Measurements from ENCODE around the gene HIF3A. TPM values are rescaled to one million over a fixed set of nuclear protein-coding genes. Genes with fewer than 3 reads are reported as not detected.
"Not testable (repeated sequence)": the region's sequence is repeated elsewhere in the genome, so short reads cannot be mapped to it uniquely, and the experiment has no call there.

Gene HIF3A
- total RNA-seq, 1 experiment from 2014 or later = not detected

GRCh38 chr19:46269101-46269500 lies 27.7 kb upstream of the HIF3A start:
- TF ChIP-seq CTCF (IDR thresholded peaks at IDR 0.05; ENCODE audit: unreplicated experiment) = no peak
- H3K27ac Mint-ChIP-seq (ENCODE audit: low read depth, unreplicated experiment) = no peak overlapping the region
- no peaks in the 10 kb centered on the region for H3K27me3 Mint-ChIP-seq (ENCODE audit: insufficient read depth, unreplicated experiment)
- ChIA-PET CTCF (interaction anchor here (0.5 to 11.1 kb wide), 8 partner anchors 11 to 252 kb away, joined by 3 to 265 read pairs (median 6); no protein-coding TSS in a partner anchor), POLR2A (interaction anchor here (0.6 to 1.6 kb wide), 3 partner anchors 89 to 199 kb away, joined by 3 to 7 read pairs (median 4); no protein-coding TSS in a partner anchor)
- intact Hi-C loops (cut with micrococcal nuclease) = no loop called here
- peaks cover 14% of the 10 kb centered on the region for H3K4me1 Mint-ChIP-seq (ENCODE audit: insufficient read depth, unreplicated experiment)
- no peaks in the 10 kb centered on the region for H3K9me3 Mint-ChIP-seq (ENCODE audit: unreplicated experiment)
- BruUV-seq (replicated peaks) = no TSS peak
- H3K36me3 Mint-ChIP-seq (ENCODE audit: insufficient read depth, unreplicated experiment) = no peaks in the 10 kb centered on the region
- no peak for DNase-seq (ENCODE audit: unreplicated experiment)
- H3K4me3 Mint-ChIP-seq (ENCODE audit: unreplicated experiment) = no peak overlapping the region

GRCh38 chr19:46270521-46271256 lies 26.2 kb upstream of the HIF3A start:
- peaks cover 11% of the 10 kb centered on the region for H3K4me1 Mint-ChIP-seq (ENCODE audit: insufficient read depth, unreplicated experiment)
- POLR2A ChIA-PET = interaction anchor here (1.6 kb wide), 1 partner anchor 190 kb away, joined by 7 read pairs; no protein-coding TSS in a partner anchor
- BruUV-seq (replicated peaks) = no TSS peak
- H3K27me3 Mint-ChIP-seq (ENCODE audit: insufficient read depth, unreplicated experiment) = no peaks in the 10 kb centered on the region
- H3K27ac Mint-ChIP-seq (ENCODE audit: low read depth, unreplicated experiment) = no peak overlapping the region
- CTCF ChIA-PET = interaction anchor here (0.7 to 2.2 kb wide), 4 partner anchors 79 to 227 kb away, joined by 3 to 12 read pairs (median 6); no protein-coding TSS in a partner anchor
- no peaks in the 10 kb centered on the region for H3K36me3 Mint-ChIP-seq (ENCODE audit: insufficient read depth, unreplicated experiment)
- H3K4me3 Mint-ChIP-seq (ENCODE audit: unreplicated experiment) = no peak overlapping the region
- no peak for TF ChIP-seq CTCF (IDR thresholded peaks at IDR 0.05; ENCODE audit: unreplicated experiment)
- H3K9me3 Mint-ChIP-seq (ENCODE audit: unreplicated experiment) = no peaks in the 10 kb centered on the region
- intact Hi-C loops (cut with micrococcal nuclease) = no loop called here
- no peak for DNase-seq (ENCODE audit: unreplicated experiment)

- peaks cover 11% of the 10 kb centered on the region for H3K4me1 Mint-ChIP-seq (ENCODE audit: insufficient read depth, unreplicated experiment)
- peaks cover 2% of the 10 kb centered on the region for H3K36me3 Mint-ChIP-seq (ENCODE audit: insufficient read depth, unreplicated experiment)
- H3K27me3 Mint-ChIP-seq (ENCODE audit: insufficient read depth, unreplicated experiment) = no peaks in the 10 kb centered on the region
- H3K27ac Mint-ChIP-seq (ENCODE audit: low read depth, unreplicated experiment) = no peak overlapping the region
- H3K4me3 Mint-ChIP-seq (ENCODE audit: unreplicated experiment) = no peak overlapping the region
- no TSS peak for BruUV-seq (replicated peaks)
- ChIA-PET CTCF (interaction anchor here (0.6 to 1.6 kb wide), 5 partner anchors 77 to 422 kb away, joined by 3 to 6 read pairs (median 3); no protein-coding TSS in a partner anchor), POLR2A (interaction anchor here (0.6 to 0.7 kb wide), 2 partner anchors 24 to 50 kb away, joined by 3 to 4 read pairs; no protein-coding TSS in a partner anchor)
- no peaks in the 10 kb centered on the region for H3K9me3 Mint-ChIP-seq (ENCODE audit: unreplicated experiment)
- intact Hi-C loops (cut with micrococcal nuclease) = no loop called here
- DNase-seq (ENCODE audit: unreplicated experiment) = peak; percentile 68
- no peak for TF ChIP-seq CTCF (IDR thresholded peaks at IDR 0.05; ENCODE audit: unreplicated experiment)
These were observed 25.2 kb upstream of the HIF3A start for GRCh38 chr19:46271481-46272197.

GRCh38 chr19:46273931-46274330 lies 22.9 kb upstream of the HIF3A start:
- POLR2A ChIA-PET; H3K4me3 Mint-ChIP-seq (ENCODE audit: unreplicated experiment); CTCF ChIA-PET; BruUV-seq (replicated peaks); H3K27ac Mint-ChIP-seq (ENCODE audit: low read depth, unreplicated experiment); intact Hi-C loops (cut with micrococcal nuclease); H3K36me3 Mint-ChIP-seq (ENCODE audit: insufficient read depth, unreplicated experiment); DNase-seq (ENCODE audit: unreplicated experiment); H3K9me3 Mint-ChIP-seq (ENCODE audit: unreplicated experiment): not testable (repeated sequence)
- Mint-ChIP-seq H3K27me3 (ENCODE audit: insufficient read depth, unreplicated experiment) (peaks cover 19% of the 10 kb centered on the region), H3K4me1 (ENCODE audit: insufficient read depth, unreplicated experiment) (peaks cover 11% of the 10 kb centered on the region)

Measured in MCF 10A (cell line).